Fibroblast of lung (primary cell): ENCODE results near the gene TYK2. TPM values are rescaled to one million over a fixed set of nuclear protein-coding genes. Genes with fewer than 3 reads are reported as not detected.
"Not testable (repeated sequence)": the region's sequence is repeated elsewhere in the genome, so short reads cannot be mapped to it uniquely, and the experiment has no call there.

Source experiments
- DNase-seq, 2 donors: peaks; one replicate each; pipeline versions ENCODE4 v3.0.0 to v3.0.0-alpha.2; 2010; ENCODE audit warnings: low read depth in 2 of 2
- H2AFZ ChIP-seq: 2 replicates; pipeline ENCODE4 v1.5.1; 2012; ENCODE audit warnings: low read length, control low read depth, inconsistent platforms
- H3K27ac ChIP-seq: 2 replicates; pipeline ENCODE4 v1.5.1; 2011; ENCODE audit warnings: low read length, control low read depth; ENCODE audit not compliant: insufficient read depth
- H3K27me3 ChIP-seq: 2 replicates; pipeline ENCODE4 v1.5.1; 2011; ENCODE audit warnings: mild to moderate bottlenecking, low read length; ENCODE audit not compliant: control insufficient read depth, insufficient read depth
- H3K36me3 ChIP-seq: 2 replicates; pipeline ENCODE4 v1.5.1; 2011; ENCODE audit warnings: low read length; ENCODE audit not compliant: control insufficient read depth, insufficient read depth
- H3K4me1 ChIP-seq: 2 replicates; pipeline ENCODE4 v1.5.1; 2011; ENCODE audit warnings: low read length; ENCODE audit not compliant: control insufficient read depth, insufficient read depth; ENCODE audit errors: extremely low read depth
- H3K4me2 ChIP-seq: 2 replicates; pipeline ENCODE4 v1.5.1; 2011; ENCODE audit warnings: low read length, control low read depth; ENCODE audit not compliant: insufficient read depth; ENCODE audit errors: extremely low read depth
- H3K4me3 ChIP-seq, 4 experiments: fragments of 200-600 bp in 1 of 4; sonication (generic) in 1 of 4; replicated peaks in 1 of 4; 2 replicates each; pipeline ENCODE4 v1.5.1; 2011 to 2016; ENCODE audit warnings: low read length in 4 of 4, low read depth in 3 of 4, mild to moderate bottlenecking in 3 of 4, control low read depth in 2 of 4, inconsistent platforms in 1 of 4, mixed read lengths in 1 of 4; ENCODE audit not compliant: insufficient read depth in 1 of 4; ENCODE audit errors: control extremely low read depth in 1 of 4
- H3K79me2 ChIP-seq: 2 replicates; pipeline ENCODE4 v1.5.1; 2012; ENCODE audit warnings: mild to moderate bottlenecking, low read length, inconsistent platforms; ENCODE audit not compliant: control insufficient read depth, insufficient read depth
- H3K9ac ChIP-seq: 2 replicates; pipeline ENCODE4 v1.5.1; 2011; ENCODE audit warnings: mild to moderate bottlenecking, low read length, control low read depth; ENCODE audit not compliant: insufficient read depth
- H3K9me3 ChIP-seq: 2 replicates; pipeline ENCODE4 v1.5.1; 2012; ENCODE audit warnings: low read depth, low read length; ENCODE audit not compliant: control insufficient read depth, insufficient read depth
- H4K20me1 ChIP-seq: 2 replicates; pipeline ENCODE4 v1.5.1; 2011; ENCODE audit warnings: low read length; ENCODE audit not compliant: control insufficient read depth, insufficient read depth; ENCODE audit errors: extremely low read depth
- CTCF ChIP-seq, 2 donors: IDR thresholded peaks in 1 of 2; conservative IDR thresholded peaks in 1 of 2; 1 replicate in 1 of 2; 2 replicates in 1 of 2; pipeline ENCODE4 v1.5.1; 2011 to 2012; ENCODE audit warnings: low read length in 2 of 2, control low read depth in 1 of 2, inconsistent platforms in 1 of 2, low read depth in 1 of 2, mild to moderate bottlenecking in 1 of 2
- EZH2 ChIP-seq: IDR thresholded peaks from 2 replicates; pipeline ENCODE4 v1.5.1; 2012; ENCODE audit warnings: low read length, control low read depth, mild to moderate bottlenecking; ENCODE audit errors: missing control alignments
- polyA plus RNA-seq, 2 donors: library from polyadenylated mRNA; depleted of rRNA in 1 of 2; stranded (reverse) in 1 of 2; unstranded in 1 of 2; fragments of >200 nt; gene quantifications; 2 replicates each; pipeline ENCODE4 v1.2.1, GENCODE V29; 2011 to 2012; ENCODE audit warnings: missing spikeins in 1 of 2
- total RNA-seq: library from RNA; depleted of rRNA; stranded (reverse); fragments of >200 nt; gene quantifications from 2 replicates; pipeline ENCODE4 v1.2.1, GENCODE V29; 2014

The TYK2 gene
- total and polyA plus RNA-seq, 2 donors (not counting 1 experiment from before 2014, with no cell fraction given): 17.4 to 95.5 TPM

- Histone ChIP-seq H3K79me2 (peaks cover 9% of the 10 kb centered on the region), H2AFZ (no peak overlapping the region), H3K27ac (no peak overlapping the region), H3K27me3 (no peaks in the 10 kb centered on the region), H3K9ac (no peak overlapping the region), H3K4me1 (no peaks in the 10 kb centered on the region), H3K9me3 (no peaks in the 10 kb centered on the region), H4K20me1 (no peaks in the 10 kb centered on the region), H3K36me3 (peaks cover 6% of the 10 kb centered on the region), H3K4me2 (no peak overlapping the region), H3K4me3 (no peak overlapping the region)
- TF ChIP-seq CTCF (conservative IDR thresholded peaks at IDR 0.05 in 1 of 2, IDR thresholded peaks at IDR 0.05 in 1 of 2; ENCODE audit: low read depth in 1 of 2, low read length in 2 of 2) (no peak), EZH2 (no peak)
- DNase-seq: no peak
Observed at GRCh38 chr19:10378124-10378523, 2.2 kb downstream of the TYK2 start.

- H3K9me3 ChIP-seq, H3K27me3 ChIP-seq, H3K4me3 ChIP-seq, H3K4me2 ChIP-seq, H3K36me3 ChIP-seq, DNase-seq, H3K4me1 ChIP-seq, H2AFZ ChIP-seq, H3K79me2 ChIP-seq, H3K9ac ChIP-seq, H4K20me1 ChIP-seq, H3K27ac ChIP-seq: not testable (repeated sequence)
Observed at GRCh38 chr19:10377140-10377640, 3.2 kb downstream of the TYK2 start.

GRCh38 chr19:10374931-10375330 is 5.4 kb downstream of the TYK2 start:
- H3K4me2 ChIP-seq: no peak overlapping the region

More at GRCh38 chr19:10374931-10375330, 5.4 kb downstream of the TYK2 start:
- Histone ChIP-seq H3K27ac (no peak overlapping the region), H3K79me2 (peaks cover 5% of the 10 kb centered on the region), H3K9me3 (no peaks in the 10 kb centered on the region), H3K36me3 (peaks cover 6% of the 10 kb centered on the region), H3K9ac (no peak overlapping the region), H4K20me1 (no peaks in the 10 kb centered on the region), H3K27me3 (no peaks in the 10 kb centered on the region), H3K4me3 (no peak overlapping the region), H3K4me1 (no peaks in the 10 kb centered on the region), H2AFZ (no peak overlapping the region)
- no peak for TF ChIP-seq CTCF (conservative IDR thresholded peaks at IDR 0.05 in 1 of 2, IDR thresholded peaks at IDR 0.05 in 1 of 2; ENCODE audit: low read depth in 1 of 2, low read length in 2 of 2)
- no peak for TF ChIP-seq EZH2
- DNase-seq: no peak
